ENCODE data around the gene SMPD3. TPM values are rescaled to one million over a fixed set of nuclear protein-coding genes. Genes with fewer than 3 reads are reported as not detected.

The SMPD3 gene
- total and polyA plus RNA-seq, 2 of the 4 experiments (the other 2 are of a cell fraction): not detected

- H3K4me1 ChIP-seq (ENCODE audit: control insufficient read depth, insufficient read depth, low read length): no peaks in the 10 kb centered on the region
- no peak overlapping the region for H4K5ac ChIP-seq (ENCODE audit: low read depth, low read length)
- H3K14ac ChIP-seq (replicated peaks; ENCODE audit: low read depth, low read length): no peak overlapping the region
- no peak for ATAC-seq (ENCODE audit: low read depth)
- in situ Hi-C loops (cut with MboI; ENCODE audit: low sequenced_read_pairs): no loop called here
- BruUV-seq (replicated peaks): no TSS peak
- no peaks in the 10 kb centered on the region for H3K27me3 ChIP-seq (ENCODE audit: control insufficient read depth, insufficient read depth, low read length)
- WGBS, 2 experiments (ENCODE audit: extremely low coverage in 2 of 2, insufficient read length in 1 of 2): 93% methylated on average over 5 of the region's 10 CpGs; no CpG with 5 or more reads in 1 of the 2 experiments
- no peak overlapping the region for H2BK20ac ChIP-seq (ENCODE audit: low read depth, low read length)
- H3K9me1 ChIP-seq (ENCODE audit: insufficient read depth, low read length): peaks cover 4% of the 10 kb centered on the region; the same call in 1 of the 2 replicates
- dilution Hi-C loops (cut with HindIII; ENCODE audit: low sequenced_read_pairs, unreplicated experiment): no loop called here
- H3K9me3 ChIP-seq (ENCODE audit: control insufficient read depth, insufficient read depth, low read length): no peaks in the 10 kb centered on the region
- H3K4me3 ChIP-seq (ENCODE audit: insufficient read depth, low read depth, low read length): no peak overlapping the region
- no peak overlapping the region for H4K91ac ChIP-seq (ENCODE audit: insufficient read depth, low read depth, low read length)
- H3K79me1 ChIP-seq (ENCODE audit: low read depth in 1 of 2, low read length in 2 of 2): no peaks in the 10 kb centered on the region; a peak in 1 of 4 replicates
- H2BK120ac ChIP-seq (ENCODE audit: low read depth, low read length): no peak overlapping the region
- no peak overlapping the region for H3K4me2 ChIP-seq (ENCODE audit: low read depth, low read length)
- no peak overlapping the region for H3K9ac ChIP-seq (ENCODE audit: low read depth, low read length)
- H2AK9ac ChIP-seq (replicated peaks; ENCODE audit: low read depth, low read length, poor library complexity): no peak overlapping the region
- no peak overlapping the region for H2AK5ac ChIP-seq (ENCODE audit: low read depth, low read length)
- H3K36me3 ChIP-seq (ENCODE audit: control insufficient read depth, insufficient read depth, low read length): peaks cover 80% of the 10 kb centered on the region
- no peak overlapping the region for H3K4ac ChIP-seq (ENCODE audit: low read depth, low read length)
- intact Hi-C loops (cut with micrococcal nuclease): no loop called here
- H4K20me1 ChIP-seq (ENCODE audit: insufficient read depth, low read length): no peaks in the 10 kb centered on the region; the same call in 1 of the 2 replicates
- no peak for DNase-seq
- H3K56ac ChIP-seq (ENCODE audit: extremely low read depth, insufficient read depth, low read length): no peak overlapping the region
- no peak overlapping the region for H4K8ac ChIP-seq (ENCODE audit: low read depth in 2 of 2, low read length in 2 of 2)
- ChIA-PET POLR2A (ENCODE audit: unreplicated experiment) (no interaction called here), CTCF (no interaction called here)
- no peak overlapping the region for H3K18ac ChIP-seq (ENCODE audit: low read depth, low read length)
- no peak overlapping the region for H2BK15ac ChIP-seq (ENCODE audit: low read depth, low read length)
- TF ChIP-seq MXI1 (IDR thresholded peaks at IDR 0.05; ENCODE audit: borderline replicate concordance, low read depth, low read length) (no peak), POLR2A (IDR thresholded peaks at IDR 0.05; ENCODE audit: low read depth, low read length) (no peak), RFX5 (IDR thresholded peaks at IDR 0.05; ENCODE audit: low read depth, low read length) (no peak), CHD1 (IDR thresholded peaks at IDR 0.05; ENCODE audit: low read depth, low read length) (no peak), RAD21 (IDR thresholded peaks at IDR 0.05; ENCODE audit: low read length) (no peak), BHLHE40 (IDR thresholded peaks at IDR 0.05; ENCODE audit: low read depth, low read length) (no peak), SMC3 (IDR thresholded peaks at IDR 0.05; ENCODE audit: low read depth, low read length) (no peak), MAZ (IDR thresholded peaks at IDR 0.05; ENCODE audit: borderline replicate concordance, low read depth, low read length) (no peak), FOS (IDR thresholded peaks at IDR 0.05; ENCODE audit: low read depth, low read length) (no peak), RCOR1 (IDR thresholded peaks at IDR 0.05; ENCODE audit: insufficient replicate concordance, low read length) (no peak), MAFK (IDR thresholded peaks at IDR 0.05; ENCODE audit: low read depth, low read length) (no peak), CEBPB (IDR thresholded peaks at IDR 0.05; ENCODE audit: low read depth, low read length) (no peak), NFE2L2 (IDR thresholded peaks at IDR 0.05; ENCODE audit: low read depth, low read length) (no peak)
- TF ChIP-seq, protein P1, sequence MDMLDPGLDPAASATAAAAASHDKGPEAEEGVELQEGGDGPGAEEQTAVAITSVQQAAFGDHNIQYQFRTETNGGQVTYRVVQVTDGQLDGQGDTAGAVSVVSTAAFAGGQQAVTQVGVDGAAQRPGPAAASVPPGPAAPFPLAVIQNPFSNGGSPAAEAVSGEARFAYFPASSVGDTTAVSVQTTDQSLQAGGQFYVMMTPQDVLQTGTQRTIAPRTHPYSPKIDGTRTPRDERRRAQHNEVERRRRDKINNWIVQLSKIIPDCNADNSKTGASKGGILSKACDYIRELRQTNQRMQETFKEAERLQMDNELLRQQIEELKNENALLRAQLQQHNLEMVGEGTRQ (IDR thresholded peaks at IDR 0.05; ENCODE audit: low read depth, low read length): no peak
- TF ChIP-seq, protein P2, sequence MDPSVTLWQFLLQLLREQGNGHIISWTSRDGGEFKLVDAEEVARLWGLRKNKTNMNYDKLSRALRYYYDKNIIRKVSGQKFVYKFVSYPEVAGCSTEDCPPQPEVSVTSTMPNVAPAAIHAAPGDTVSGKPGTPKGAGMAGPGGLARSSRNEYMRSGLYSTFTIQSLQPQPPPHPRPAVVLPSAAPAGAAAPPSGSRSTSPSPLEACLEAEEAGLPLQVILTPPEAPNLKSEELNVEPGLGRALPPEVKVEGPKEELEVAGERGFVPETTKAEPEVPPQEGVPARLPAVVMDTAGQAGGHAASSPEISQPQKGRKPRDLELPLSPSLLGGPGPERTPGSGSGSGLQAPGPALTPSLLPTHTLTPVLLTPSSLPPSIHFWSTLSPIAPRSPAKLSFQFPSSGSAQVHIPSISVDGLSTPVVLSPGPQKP (IDR thresholded peaks at IDR 0.05; ENCODE audit: borderline replicate concordance, low read depth, low read length): no peak
- TF ChIP-seq, protein P3, sequence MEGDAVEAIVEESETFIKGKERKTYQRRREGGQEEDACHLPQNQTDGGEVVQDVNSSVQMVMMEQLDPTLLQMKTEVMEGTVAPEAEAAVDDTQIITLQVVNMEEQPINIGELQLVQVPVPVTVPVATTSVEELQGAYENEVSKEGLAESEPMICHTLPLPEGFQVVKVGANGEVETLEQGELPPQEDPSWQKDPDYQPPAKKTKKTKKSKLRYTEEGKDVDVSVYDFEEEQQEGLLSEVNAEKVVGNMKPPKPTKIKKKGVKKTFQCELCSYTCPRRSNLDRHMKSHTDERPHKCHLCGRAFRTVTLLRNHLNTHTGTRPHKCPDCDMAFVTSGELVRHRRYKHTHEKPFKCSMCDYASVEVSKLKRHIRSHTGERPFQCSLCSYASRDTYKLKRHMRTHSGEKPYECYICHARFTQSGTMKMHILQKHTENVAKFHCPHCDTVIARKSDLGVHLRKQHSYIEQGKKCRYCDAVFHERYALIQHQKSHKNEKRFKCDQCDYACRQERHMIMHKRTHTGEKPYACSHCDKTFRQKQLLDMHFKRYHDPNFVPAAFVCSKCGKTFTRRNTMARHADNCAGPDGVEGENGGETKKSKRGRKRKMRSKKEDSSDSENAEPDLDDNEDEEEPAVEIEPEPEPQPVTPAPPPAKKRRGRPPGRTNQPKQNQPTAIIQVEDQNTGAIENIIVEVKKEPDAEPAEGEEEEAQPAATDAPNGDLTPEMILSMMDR (conservative IDR thresholded peaks at IDR 0.05; ENCODE audit: low read depth, low read length): no peak
- no peak overlapping the region for H2AFZ ChIP-seq (replicated peaks; ENCODE audit: low read length, poor library complexity)
- no peak overlapping the region for H2BK5ac ChIP-seq (ENCODE audit: low read depth, low read length, poor library complexity, severe bottlenecking)
- H3K27ac ChIP-seq (ENCODE audit: insufficient read depth, low read length): no peak overlapping the region
- no peak overlapping the region for H3K23ac ChIP-seq (ENCODE audit: low read depth, low read length)
Measured at GRCh38 chr16:68349838-68350410, 98.4 kb downstream of the SMPD3 start.

Measured in IMR-90 (cell line).